WERI-Rb-1 (cell line): ENCODE results near the gene CSNK1G2.

Experiments
- DNase-seq: peaks from one replicate; pipeline ENCODE4 v3.0.0-alpha.2; 2020
- H3K27ac ChIP-seq: fragments of 250-450 bp; sonication (Bioruptor Pico); 2 replicates; pipeline ENCODE4 v1.5.1; 2020; ENCODE audit warnings: mild to moderate bottlenecking, moderate library complexity
- H3K27me3 ChIP-seq: fragments of 250-450 bp; sonication (Bioruptor Pico); 2 replicates; pipeline ENCODE4 v1.5.1; 2021; ENCODE audit warnings: mild to moderate bottlenecking, low read depth, moderate library complexity; ENCODE audit not compliant: insufficient read depth, severe bottlenecking
- H3K36me3 ChIP-seq: fragments of 250-450 bp; sonication (Bioruptor Pico); 2 replicates; pipeline ENCODE4 v1.5.1; 2020; ENCODE audit warnings: mild to moderate bottlenecking, moderate library complexity
- H3K4me3 ChIP-seq: 2 replicates; pipeline ENCODE4 v1.5.1; 2011; ENCODE audit warnings: low read depth, mild to moderate bottlenecking, control low read depth, low read length
- H3K9me3 ChIP-seq: fragments of 250-450 bp; sonication (Bioruptor Pico); 2 replicates; pipeline ENCODE4 v1.5.1; 2021; ENCODE audit warnings: mild to moderate bottlenecking, moderate library complexity; ENCODE audit not compliant: severe bottlenecking
- TF ChIP-seq, protein P1 (sequence below): IDR thresholded peaks from 2 replicates; pipeline ENCODE4 v1.5.1; 2011; ENCODE audit warnings: low read depth, mild to moderate bottlenecking, control low read depth, inconsistent platforms, low read length

Gene CSNK1G2

DNA sequence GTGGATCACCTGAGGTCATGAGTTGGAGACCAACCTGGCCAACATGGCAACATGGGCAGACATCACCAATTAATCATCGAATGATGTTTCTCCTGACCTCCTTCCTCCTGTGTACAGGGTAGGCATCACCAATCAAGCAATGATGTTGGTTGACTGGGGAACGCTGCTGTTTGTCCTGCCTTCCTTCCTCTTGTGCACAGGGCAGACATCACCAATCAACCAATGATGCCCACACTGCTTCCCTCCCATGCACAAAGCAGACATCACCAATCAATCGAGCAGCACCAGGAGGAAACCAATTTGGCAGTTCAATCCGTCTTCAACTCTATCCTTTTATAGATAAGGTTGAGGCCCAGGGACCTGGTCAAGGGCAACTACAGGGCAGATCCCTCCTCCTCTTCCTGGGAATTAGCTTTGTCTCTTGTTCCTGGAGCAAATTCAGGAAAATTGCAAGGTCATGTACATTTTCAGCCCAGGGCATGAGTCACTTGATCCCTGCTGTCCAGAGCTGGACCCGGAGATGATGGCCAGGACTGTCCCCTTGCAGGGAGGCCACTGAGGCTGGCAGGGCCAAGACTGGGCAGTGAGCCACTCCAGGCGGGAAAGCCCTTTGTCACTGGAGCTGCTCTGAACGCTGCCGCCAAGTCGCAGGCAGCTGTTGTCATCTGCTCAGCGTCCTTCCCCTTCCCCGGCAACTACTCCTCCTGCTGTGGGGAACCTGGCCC is 5.3 kb upstream of the CSNK1G2 start:
- Histone ChIP-seq H3K9me3 (peaks cover 17% of the 10 kb centered on the region), H3K27ac (no peak overlapping the region), H3K4me3 (no peak overlapping the region), H3K36me3 (no peaks in the 10 kb centered on the region), H3K27me3 (no peaks in the 10 kb centered on the region)
- TF ChIP-seq, protein P1, sequence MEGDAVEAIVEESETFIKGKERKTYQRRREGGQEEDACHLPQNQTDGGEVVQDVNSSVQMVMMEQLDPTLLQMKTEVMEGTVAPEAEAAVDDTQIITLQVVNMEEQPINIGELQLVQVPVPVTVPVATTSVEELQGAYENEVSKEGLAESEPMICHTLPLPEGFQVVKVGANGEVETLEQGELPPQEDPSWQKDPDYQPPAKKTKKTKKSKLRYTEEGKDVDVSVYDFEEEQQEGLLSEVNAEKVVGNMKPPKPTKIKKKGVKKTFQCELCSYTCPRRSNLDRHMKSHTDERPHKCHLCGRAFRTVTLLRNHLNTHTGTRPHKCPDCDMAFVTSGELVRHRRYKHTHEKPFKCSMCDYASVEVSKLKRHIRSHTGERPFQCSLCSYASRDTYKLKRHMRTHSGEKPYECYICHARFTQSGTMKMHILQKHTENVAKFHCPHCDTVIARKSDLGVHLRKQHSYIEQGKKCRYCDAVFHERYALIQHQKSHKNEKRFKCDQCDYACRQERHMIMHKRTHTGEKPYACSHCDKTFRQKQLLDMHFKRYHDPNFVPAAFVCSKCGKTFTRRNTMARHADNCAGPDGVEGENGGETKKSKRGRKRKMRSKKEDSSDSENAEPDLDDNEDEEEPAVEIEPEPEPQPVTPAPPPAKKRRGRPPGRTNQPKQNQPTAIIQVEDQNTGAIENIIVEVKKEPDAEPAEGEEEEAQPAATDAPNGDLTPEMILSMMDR: no peak
- no peak for DNase-seq

DNA sequence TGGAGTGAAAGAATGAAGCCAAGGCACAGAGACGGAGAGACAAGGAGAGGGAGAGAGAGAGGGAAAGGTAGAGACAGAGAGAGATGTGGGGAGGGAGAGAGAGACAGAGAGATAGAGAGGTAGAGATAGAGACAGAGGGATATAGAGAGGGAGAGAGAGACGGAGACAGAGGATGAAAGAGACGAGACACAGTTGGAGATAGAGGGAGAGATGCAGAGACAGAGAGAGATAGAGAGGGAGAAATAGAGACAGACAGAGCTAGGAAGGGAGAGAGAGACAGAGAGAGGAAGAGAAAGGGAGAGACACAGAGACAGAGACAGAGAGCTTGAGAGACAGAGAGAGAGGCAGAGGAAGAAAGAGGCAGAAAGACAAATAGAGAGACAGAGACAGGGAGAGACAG is 4.5 kb upstream of the CSNK1G2 start:
- no peaks in the 10 kb centered on the region for H3K27me3 ChIP-seq
- H3K36me3 ChIP-seq: no peaks in the 10 kb centered on the region
- peaks cover 14% of the 10 kb centered on the region for H3K9me3 ChIP-seq
- DNase-seq: no peak
- H3K4me3 ChIP-seq: no peak overlapping the region
- H3K27ac ChIP-seq: no peak overlapping the region
- TF ChIP-seq, protein P1: no peak

DNA sequence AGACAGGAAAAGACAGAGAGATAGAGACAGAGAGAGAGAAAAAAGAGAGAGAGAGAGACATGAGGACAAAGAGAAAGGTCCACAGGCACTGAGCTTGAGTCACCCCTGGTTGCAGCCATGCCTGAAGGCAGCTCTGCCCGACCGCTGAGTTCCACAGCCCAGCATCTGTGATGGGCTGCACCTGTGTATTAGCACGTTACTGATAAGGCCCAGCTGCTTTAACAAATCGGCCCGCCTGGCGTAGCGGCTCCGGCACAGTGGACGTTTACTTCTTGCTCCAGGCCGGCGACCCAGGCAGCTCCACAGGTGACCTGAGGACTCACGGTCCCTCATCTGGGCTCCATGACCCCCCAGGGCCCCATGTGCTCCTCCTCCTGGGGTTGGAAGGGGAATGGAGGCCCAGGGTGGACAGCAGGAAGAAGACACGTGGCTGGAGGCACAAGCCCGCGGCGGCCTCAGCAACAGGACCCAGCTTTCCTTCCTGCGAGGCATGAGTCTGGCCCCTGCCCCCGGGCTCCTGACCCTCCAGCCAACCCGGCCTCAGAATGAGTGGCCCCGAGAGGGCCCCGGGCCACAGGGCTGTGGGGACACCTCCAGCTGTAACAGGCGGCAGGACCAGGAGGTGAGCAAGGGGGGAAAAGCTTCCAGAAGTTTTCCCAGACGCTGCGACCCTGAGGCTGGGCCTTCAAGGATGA is 3.9 kb upstream of the CSNK1G2 start:
- Histone ChIP-seq H3K27me3 (no peaks in the 10 kb centered on the region), H3K27ac (peak overlapping the region; percentile 61), H3K36me3 (no peaks in the 10 kb centered on the region), H3K4me3 (no peak overlapping the region), H3K9me3 (peaks cover 9% of the 10 kb centered on the region)
- TF ChIP-seq, protein P1: no peak
- DNase-seq: no peak

DNA sequence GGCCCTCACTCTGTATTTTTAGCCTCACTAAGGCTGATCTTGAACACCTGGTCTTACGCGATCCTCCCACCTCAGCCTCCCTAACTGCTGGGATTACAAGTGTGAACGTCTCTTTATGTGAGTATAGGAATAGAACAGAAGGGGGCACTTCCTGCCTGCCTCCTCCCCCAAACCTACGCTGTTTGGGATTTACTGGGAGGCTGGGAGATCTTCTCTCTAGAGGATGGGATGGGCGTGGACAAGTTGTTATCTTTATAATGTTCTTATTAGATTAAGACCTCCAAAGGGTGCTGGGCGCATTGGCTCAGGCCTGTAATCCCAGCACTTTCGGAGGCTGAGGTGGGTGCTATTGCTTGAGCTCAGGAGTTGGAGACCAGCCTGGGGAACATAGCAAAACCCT is 2.9 kb upstream of the CSNK1G2 start:
- Histone ChIP-seq H3K27me3 (no peaks in the 10 kb centered on the region), H3K27ac (peak overlapping the region; percentile 61)
- TF ChIP-seq, protein P1: no peak

DNA sequence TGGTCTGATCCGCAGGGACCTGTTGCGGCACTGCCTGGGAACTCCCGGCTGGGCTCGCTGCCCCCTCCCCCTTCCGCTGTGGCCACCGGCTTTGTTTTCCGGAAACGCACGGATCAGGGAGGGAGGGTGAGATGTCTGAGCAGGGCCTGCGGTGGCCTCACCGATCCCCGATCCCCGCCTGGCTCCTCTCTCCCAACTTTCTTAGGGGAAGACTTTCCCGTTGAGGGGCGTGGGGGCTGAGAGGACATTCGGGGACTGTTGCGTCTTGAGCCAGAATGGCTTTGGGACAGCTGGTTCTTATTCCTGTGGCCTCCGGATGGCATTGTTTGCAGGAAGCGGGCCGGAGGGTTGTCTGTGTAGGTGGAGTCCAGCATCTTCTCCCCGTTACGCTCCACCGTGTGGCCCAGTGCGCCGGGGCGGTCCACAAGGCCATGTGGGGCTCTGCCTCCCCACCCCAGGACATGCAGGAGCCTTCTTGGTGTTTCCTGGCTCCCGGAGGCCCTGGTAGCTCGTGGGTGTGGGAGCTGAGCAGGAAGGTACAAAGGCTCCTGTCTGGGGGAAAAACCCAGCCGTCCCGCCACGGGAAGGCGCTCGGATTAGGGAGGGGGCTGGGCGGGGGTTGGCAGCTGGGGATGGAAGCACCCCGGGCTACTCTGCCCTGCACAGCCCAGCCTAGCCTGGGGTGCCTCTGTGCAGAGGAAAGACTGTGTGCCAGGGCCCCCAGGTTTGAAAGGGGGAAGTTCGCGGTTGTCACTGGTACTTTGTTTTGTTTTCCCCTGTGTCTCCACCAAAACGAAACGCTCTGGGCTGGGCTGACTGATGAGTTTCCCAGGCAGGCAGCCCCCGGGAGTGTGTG is 1.3 kb downstream of the CSNK1G2 start:
- peak overlapping the region; percentile 88 for H3K27ac ChIP-seq
- no peaks in the 10 kb centered on the region for H3K27me3 ChIP-seq
- TF ChIP-seq, protein P1: no peak
- H3K36me3 ChIP-seq: peaks cover 6% of the 10 kb centered on the region
- H3K9me3 ChIP-seq: no peaks in the 10 kb centered on the region
- DNase-seq: peak; percentile 91
- H3K4me3 ChIP-seq: peak overlapping the region; percentile 57

More for the DNA sequence above, 2.9 kb upstream of the CSNK1G2 start:
- Histone ChIP-seq H3K4me3 (no peak overlapping the region), H3K36me3 (no peaks in the 10 kb centered on the region), H3K9me3 (peaks cover 5% of the 10 kb centered on the region)
- peak; percentile 85 for DNase-seq
